GM11168 (cell line): ENCODE measurements around the gene HSPA1L.
"Not testable (repeated sequence)": the region's sequence is repeated elsewhere in the genome, so short reads cannot be mapped to it uniquely, and the experiment has no call there.

Experiments used
- in situ Hi-C: fragments of 300-500 bp; cut with MboI; formaldehyde crosslinking; loops from one replicate; pipeline ENCODE4 v1.12.0; 2022; ENCODE audit warnings: low sequenced_read_pairs; ENCODE audit not compliant: unreplicated experiment

The HSPA1L gene

GRCh38 chr6:31815025-31815838 is at the start of gene HSPA1L, which contains the start of gene HSPA1A:
Gene HSPA1L, minus strand, starts transcription at chr6:31815283. Its CDS starts 3,311 bp downstream, at chr6:31811972.
Gene HSPA1A, plus strand, starts transcription at chr6:31815543. Its CDS starts 214 bp downstream, at chr6:31815757.
- in situ Hi-C loops: no loop called here

- in situ Hi-C loops: no loop called here
Observed at GRCh38 chr6:31864818-31865204, 49.7 kb upstream of the HSPA1L start.

GRCh38 chr6:31864123-31864562 is 49.1 kb upstream of the HSPA1L start:
- in situ Hi-C loops: not testable (repeated sequence)

GRCh38 chr6:31862344-31863235 is 47.5 kb upstream of the HSPA1L start, which contains the start of gene NEU1:
Gene NEU1, minus strand, starts transcription at chr6:31862821. Its CDS starts 45 bp downstream, at chr6:31862776.
- in situ Hi-C loops: no loop called here

GRCh38 chr6:31861919-31862343 is 46.8 kb upstream of the HSPA1L start:
- in situ Hi-C loops: no loop called here

GRCh38 chr6:31861150-31861549 is 46.1 kb upstream of the HSPA1L start:
- in situ Hi-C loops: no loop called here

- in situ Hi-C loops: no loop called here
Observed at GRCh38 chr6:31860349-31860748, 45.3 kb upstream of the HSPA1L start.

GRCh38 chr6:31859923-31860322 is 44.8 kb upstream of the HSPA1L start:
- in situ Hi-C loops: no loop called here

GRCh38 chr6:31858707-31859106 is 43.6 kb upstream of the HSPA1L start:
- in situ Hi-C loops: no loop called here

GRCh38 chr6:31857774-31858173 is 42.7 kb upstream of the HSPA1L start:
- in situ Hi-C loops: not testable (repeated sequence)

- in situ Hi-C loops: not testable (repeated sequence)
Observed at GRCh38 chr6:31851980-31852718, 37.1 kb upstream of the HSPA1L start.

GRCh38 chr6:31851485-31851832 is 36.4 kb upstream of the HSPA1L start:
- in situ Hi-C loops: no loop called here

- in situ Hi-C loops: no loop called here
Observed at GRCh38 chr6:31850765-31851484, 35.8 kb upstream of the HSPA1L start.

- in situ Hi-C loops: no loop called here
Observed at GRCh38 chr6:31847276-31847978, 32.3 kb upstream of the HSPA1L start.

- in situ Hi-C loops: no loop called here
Observed at GRCh38 chr6:31844507-31844906, 29.4 kb upstream of the HSPA1L start.

GRCh38 chr6:31842053-31842452 is 27.0 kb upstream of the HSPA1L start:
- in situ Hi-C loops: no loop called here

- in situ Hi-C loops: loop anchor here (5.0 to 10.0 kb wide), 2 partner anchors 33 to 105 kb away; partner anchors contain the start of gene CLIC1
Observed at GRCh38 chr6:31839779-31840126, 24.7 kb upstream of the HSPA1L start.

- in situ Hi-C loops: loop anchor here (5.0 to 10.0 kb wide), 2 partner anchors 33 to 104 kb away; partner anchors contain the start of gene CLIC1
Observed at GRCh38 chr6:31838968-31839367, 23.9 kb upstream of the HSPA1L start.

- in situ Hi-C loops: loop anchor here (5.0 to 10.0 kb wide), 2 partner anchors 34 to 103 kb away; partner anchors contain the start of gene CLIC1
Observed at GRCh38 chr6:31838114-31838553, 23.1 kb upstream of the HSPA1L start.
